ENCODE data around the gene NKD1.

Gene NKD1

GRCh38 chr16:50674831-50675230 lies 126.6 kb downstream of the NKD1 start:
- Histone ChIP-seq H3K4me1 (peaks cover 16 to 37% (median 21%) of the 10 kb centered on the region in 10 experiments), H3K9me3 (replicated peaks in 1 of 11) (peaks cover 29 to 41% (median 36%) of the 10 kb centered on the region in 11 experiments), H3K27me3 (no peaks in the 10 kb centered on the region), H3K9ac (no peak overlapping the region), H3K36me3 (peaks cover 56 to 80% (median 69%) of the 10 kb centered on the region in 11 experiments), H3K27ac (no peak overlapping the region), H3K4me2 (no peak overlapping the region), H4K20me1 (peaks cover 0 to 14% (median 0%) of the 10 kb centered on the region in 11 experiments; a peak in 3 of 22 replicates), H3K4me3 (no peak overlapping the region)
- no peak for TF ChIP-seq Cebpa-rat (IDR thresholded peaks at IDR 0.05)

- peaks cover 29 to 41% (median 36%) of the 10 kb centered on the region in 11 experiments for H3K9me3 ChIP-seq (replicated peaks in 1 of 11)
- H3K27ac ChIP-seq, result no peak overlapping the region
- H4K20me1 ChIP-seq, result peaks cover 0 to 14% (median 0%) of the 10 kb centered on the region in 11 experiments; a peak in 3 of 22 replicates
- H3K4me1 ChIP-seq, result peaks cover 20 to 40% (median 28%) of the 10 kb centered on the region in 10 experiments
- no peak overlapping the region for H3K4me2 ChIP-seq
- H3K9ac ChIP-seq, result no peak overlapping the region
- no peak overlapping the region for H3K4me3 ChIP-seq
- TF ChIP-seq Cebpa-rat (IDR thresholded peaks at IDR 0.05), result no peak
- H3K27me3 ChIP-seq, result no peaks in the 10 kb centered on the region
- H3K36me3 ChIP-seq, result peaks cover 56 to 75% (median 67%) of the 10 kb centered on the region in 11 experiments
Observed at GRCh38 chr16:50675686-50676610, 127.8 kb downstream of the NKD1 start.

- peaks cover 48 to 67% (median 61%) of the 10 kb centered on the region in 11 experiments for H3K36me3 ChIP-seq
- peaks cover 28 to 48% (median 36%) of the 10 kb centered on the region in 10 experiments for H3K4me1 ChIP-seq
- H3K9ac ChIP-seq, result no peak overlapping the region
- H3K27ac ChIP-seq, result no peak overlapping the region
- peaks cover 0 to 14% (median 0%) of the 10 kb centered on the region in 11 experiments; a peak in 3 of 22 replicates for H4K20me1 ChIP-seq
- H3K27me3 ChIP-seq, result no peaks in the 10 kb centered on the region
- H3K4me2 ChIP-seq, result no peak overlapping the region
- no peak overlapping the region for H3K4me3 ChIP-seq
- no peak for TF ChIP-seq Cebpa-rat (IDR thresholded peaks at IDR 0.05)
- peaks cover 27 to 34% (median 28%) of the 10 kb centered on the region in 11 experiments for H3K9me3 ChIP-seq (replicated peaks in 1 of 11)
Observed at GRCh38 chr16:50676684-50677225, 128.6 kb downstream of the NKD1 start.

- TF ChIP-seq Cebpa-rat (IDR thresholded peaks at IDR 0.05), result no peak
- Histone ChIP-seq H3K27ac (0 out of 22 replicates have a peak overlapping the region, but pooled peaks of 1 of the 11 experiments have one; percentile 0), H3K36me3 (peaks cover 42 to 61% (median 55%) of the 10 kb centered on the region in 11 experiments), H3K4me1 (peaks cover 32 to 54% (median 41%) of the 10 kb centered on the region in 10 experiments), H3K9me3 (replicated peaks in 1 of 11) (peaks cover 21 to 28% (median 22%) of the 10 kb centered on the region in 11 experiments), H4K20me1 (peaks cover 0 to 14% (median 0%) of the 10 kb centered on the region in 11 experiments; a peak in 3 of 22 replicates), H3K9ac (no peak overlapping the region), H3K4me2 (no peak overlapping the region), H3K27me3 (no peaks in the 10 kb centered on the region), H3K4me3 (no peak overlapping the region)
Observed at GRCh38 chr16:50677351-50677750, 129.2 kb downstream of the NKD1 start.

- Histone ChIP-seq H3K36me3 (peaks cover 30 to 49% (median 43%) of the 10 kb centered on the region in 11 experiments), H3K27me3 (no peaks in the 10 kb centered on the region), H3K4me3 (0 out of 20 replicates have a peak overlapping the region, but pooled peaks of 1 of the 10 experiments have one; percentile 69), H3K4me2 (peak overlapping the region in 8 of 11 experiments; percentile 84 to 98 (median 94); a peak in 12 of 22 replicates), H4K20me1 (peaks cover 0 to 14% (median 0%) of the 10 kb centered on the region in 11 experiments; a peak in 3 of 22 replicates), H3K27ac (peak overlapping the region in 8 of 11 experiments; percentile 26 to 89 (median 81); a peak in 12 of 22 replicates), H3K9me3 (replicated peaks in 1 of 11) (peaks cover 9 to 16% (median 10%) of the 10 kb centered on the region in 11 experiments), H3K4me1 (peaks cover 44 to 65% (median 53%) of the 10 kb centered on the region in 10 experiments), H3K9ac (peak overlapping the region in 8 of 11 experiments; percentile 26 to 81 (median 58); a peak in 9 of 22 replicates)
- TF ChIP-seq Cebpa-rat (IDR thresholded peaks at IDR 0.05), result no peak
Observed at GRCh38 chr16:50678531-50678930, 130.3 kb downstream of the NKD1 start.

- H3K4me1 ChIP-seq, result peaks cover 51 to 73% (median 60%) of the 10 kb centered on the region in 10 experiments
- peak overlapping the region in 8 of 11 experiments; percentile 31 to 89 (median 81); a peak in 14 of 22 replicates for H3K27ac ChIP-seq
- no peak for TF ChIP-seq Cebpa-rat (IDR thresholded peaks at IDR 0.05)
- H4K20me1 ChIP-seq, result peaks cover 0 to 14% (median 0%) of the 10 kb centered on the region in 11 experiments; a peak in 3 of 22 replicates
- peak overlapping the region in 9 of 11 experiments; percentile 40 to 81 (median 72); a peak in 10 of 22 replicates for H3K9ac ChIP-seq
- peak overlapping the region in 1 of 10 experiments; percentile 69; a peak in 4 of 20 replicates for H3K4me3 ChIP-seq
- H3K4me2 ChIP-seq, result peak overlapping the region; percentile 82 to 98 (median 93); a peak in 17 of 22 replicates
- H3K9me3 ChIP-seq (replicated peaks in 1 of 11), result peaks cover 1 to 8% (median 3%) of the 10 kb centered on the region in 11 experiments; a peak in 15 of 22 replicates
- peaks cover 23 to 42% (median 36%) of the 10 kb centered on the region in 11 experiments for H3K36me3 ChIP-seq
- H3K27me3 ChIP-seq, result no peaks in the 10 kb centered on the region
Observed at GRCh38 chr16:50679266-50679665, 131.1 kb downstream of the NKD1 start.

GRCh38 chr16:50679676-50680555 lies 131.7 kb downstream of the NKD1 start:
- H3K27me3 ChIP-seq, result no peaks in the 10 kb centered on the region
- peaks cover 0 to 2% (median 0%) of the 10 kb centered on the region in 11 experiments; a peak in 4 of 22 replicates for H3K9me3 ChIP-seq (replicated peaks in 1 of 11)
- peak overlapping the region; percentile 61 to 81 (median 75) for H3K9ac ChIP-seq
- H3K27ac ChIP-seq, result peak overlapping the region; percentile 53 to 89 (median 79); a peak in 21 of 22 replicates
- H3K4me3 ChIP-seq, result peak overlapping the region; percentile 53 to 71 (median 60)
- peaks cover 57 to 79% (median 67%) of the 10 kb centered on the region in 10 experiments for H3K4me1 ChIP-seq
- peaks cover 0 to 14% (median 0%) of the 10 kb centered on the region in 11 experiments; a peak in 3 of 22 replicates for H4K20me1 ChIP-seq
- TF ChIP-seq Cebpa-rat (IDR thresholded peaks at IDR 0.05), result no peak
- peaks cover 16 to 35% (median 30%) of the 10 kb centered on the region in 11 experiments; a peak in 21 of 22 replicates for H3K36me3 ChIP-seq
- peak overlapping the region; percentile 82 to 98 (median 93) for H3K4me2 ChIP-seq
